CD4-positive, alpha-beta T cell (primary cell): ENCODE measurements around the gene TRPV2. TPM values are rescaled to one million over a fixed set of nuclear protein-coding genes. Genes with fewer than 3 reads are reported as not detected.
A peak's percentile ranks its signal among the peaks of the same experiment; 100 is the strongest.

Source experiments
- ATAC-seq: fragments of 200-7000 bp; cut with Tn5 transposase; one replicate; pipeline ENCODE4 v1.10.0; 2022; ENCODE audit warnings: mild to moderate bottlenecking; ENCODE audit not compliant: poor library complexity
- CTCF ChIA-PET: fragments of 350-600 bp; sonication (Branson Sonifier 250); formaldehyde crosslinking; loops from one replicate; lab custom pipeline; 2021; ENCODE audit warnings: antibody characterized with exemption, inconsistent platforms; lab: Charles Lee
- POLR2A ChIA-PET: fragments of 350-600 bp; sonication (Branson Sonifier 250); formaldehyde crosslinking; loops from one replicate; lab custom pipeline; 2021; ENCODE audit warnings: antibody characterized with exemption, inconsistent platforms; lab: Charles Lee
- DNase-seq, 14 experiments: peaks; one replicate each; pipeline ENCODE4 v3.0.0-alpha.2; 2013 to 2020; ENCODE audit warnings: mixed read lengths in 2 of 14
- H3K27ac ChIP-seq, 2 donors: one replicate each; pipeline versions ENCODE4 v1.5.1 to v1.7.0; 2013; ENCODE audit warnings: low read length in 2 of 2, low read depth in 1 of 2, mild to moderate bottlenecking in 1 of 2
- H3K27me3 ChIP-seq, 2 experiments: 1 replicate in 1 of 2; 2 replicates in 1 of 2; pipeline versions ENCODE4 v1.6.1 to v1.7.0; 2013; ENCODE audit warnings: low read length in 2 of 2, control low read depth in 1 of 2, mild to moderate bottlenecking in 1 of 2, moderate library complexity in 1 of 2; ENCODE audit not compliant: insufficient read depth in 2 of 2, control insufficient read depth in 1 of 2
- H3K36me3 ChIP-seq: one replicate; pipeline ENCODE4 v1.6.1; 2013; ENCODE audit warnings: low read length, control low read depth; ENCODE audit not compliant: insufficient read depth
- H3K4me1 ChIP-seq: one replicate; pipeline ENCODE4 v1.6.1; 2013; ENCODE audit warnings: low read length, control low read depth; ENCODE audit not compliant: insufficient read depth
- H3K4me3 ChIP-seq: one replicate; pipeline ENCODE4 v1.5.1; 2013; ENCODE audit warnings: mild to moderate bottlenecking, low read length, moderate library complexity
- H3K9me3 ChIP-seq, 2 experiments: 1 replicate in 1 of 2; 2 replicates in 1 of 2; pipeline versions ENCODE4 v1.6.1 to v1.7.0; 2013; ENCODE audit warnings: low read length in 2 of 2, mild to moderate bottlenecking in 2 of 2, control low read depth in 1 of 2, moderate library complexity in 1 of 2; ENCODE audit not compliant: control insufficient read depth in 1 of 2, insufficient read depth in 1 of 2
- H3K27ac Mint-ChIP-seq: one replicate; pipeline ENCODE4 v1.8.0; 2020; ENCODE audit warnings: mixed read lengths
- H3K27me3 Mint-ChIP-seq: one replicate; pipeline ENCODE4 v1.8.0; 2021; ENCODE audit warnings: mixed read lengths
- H3K36me3 Mint-ChIP-seq: one replicate; pipeline ENCODE4 v1.8.0; 2021; ENCODE audit warnings: low read depth, mixed read lengths
- H3K4me1 Mint-ChIP-seq: one replicate; pipeline ENCODE4 v1.8.0; 2021; ENCODE audit warnings: low read depth, mixed read lengths
- H3K4me3 Mint-ChIP-seq: one replicate; pipeline ENCODE4 v1.8.0; 2020; ENCODE audit warnings: mild to moderate bottlenecking, mixed read lengths
- H3K9me3 Mint-ChIP-seq: one replicate; pipeline ENCODE4 v1.8.0; 2020; ENCODE audit warnings: mixed read lengths
- intact Hi-C, 2 experiments: fragments of 100-400 bp; cut with DNase I in 1 of 2; cut with micrococcal nuclease in 1 of 2; formaldehyde crosslinking; loops; one replicate each; pipeline versions ENCODE4 v1.15.1 to v1.9.0; 2023 to 2025; cut with DNase I, micrococcal nuclease
- total RNA-seq, 174 experiments: library from RNA in 2 of 174; stranded (reverse) in 2 of 174; gene quantifications; one replicate each; pipeline ENCODE4 v1.2.3 and lab custom pipeline; 2021 to 2026
- TF ChIP-seq, protein P1 (sequence below): fragments of 200-600 bp; IDR thresholded peaks from one replicate; pipeline ENCODE4 v1.8.0; 2022; ENCODE audit warnings: antibody characterized with exemption, mild to moderate bottlenecking

Gene TRPV2
- total RNA-seq, 2 experiments from 2014 or later, result 42.8 to 45.2 TPM

GRCh38 chr17:16425698-16426659 is 10.6 kb downstream of the TRPV2 start:
- no peaks in the 10 kb centered on the region for H3K27me3 ChIP-seq
- H3K36me3 ChIP-seq, result peaks cover 72% of the 10 kb centered on the region
- TF ChIP-seq, protein P1, sequence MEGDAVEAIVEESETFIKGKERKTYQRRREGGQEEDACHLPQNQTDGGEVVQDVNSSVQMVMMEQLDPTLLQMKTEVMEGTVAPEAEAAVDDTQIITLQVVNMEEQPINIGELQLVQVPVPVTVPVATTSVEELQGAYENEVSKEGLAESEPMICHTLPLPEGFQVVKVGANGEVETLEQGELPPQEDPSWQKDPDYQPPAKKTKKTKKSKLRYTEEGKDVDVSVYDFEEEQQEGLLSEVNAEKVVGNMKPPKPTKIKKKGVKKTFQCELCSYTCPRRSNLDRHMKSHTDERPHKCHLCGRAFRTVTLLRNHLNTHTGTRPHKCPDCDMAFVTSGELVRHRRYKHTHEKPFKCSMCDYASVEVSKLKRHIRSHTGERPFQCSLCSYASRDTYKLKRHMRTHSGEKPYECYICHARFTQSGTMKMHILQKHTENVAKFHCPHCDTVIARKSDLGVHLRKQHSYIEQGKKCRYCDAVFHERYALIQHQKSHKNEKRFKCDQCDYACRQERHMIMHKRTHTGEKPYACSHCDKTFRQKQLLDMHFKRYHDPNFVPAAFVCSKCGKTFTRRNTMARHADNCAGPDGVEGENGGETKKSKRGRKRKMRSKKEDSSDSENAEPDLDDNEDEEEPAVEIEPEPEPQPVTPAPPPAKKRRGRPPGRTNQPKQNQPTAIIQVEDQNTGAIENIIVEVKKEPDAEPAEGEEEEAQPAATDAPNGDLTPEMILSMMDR, result no peak
- H3K9me3 Mint-ChIP-seq, result no peaks in the 10 kb centered on the region
- no peak overlapping the region for H3K4me3 ChIP-seq
- no peaks in the 10 kb centered on the region for H3K9me3 ChIP-seq
- H3K4me3 Mint-ChIP-seq, result no peak overlapping the region
- ChIA-PET POLR2A (interaction anchor here (1.2 to 3.7 kb wide), 2 partner anchors 10 to 13 kb away, joined by 6 to 17 read pairs; partner anchors contain the start of gene TRPV2), CTCF (no interaction called here)
- DNase-seq (no peak), ATAC-seq (no peak)
- no peaks in the 10 kb centered on the region for H3K27me3 Mint-ChIP-seq
- intact Hi-C loops, result no loop called here
- H3K4me1 ChIP-seq, result peaks cover 11% of the 10 kb centered on the region
- peaks cover 81% of the 10 kb centered on the region for H3K36me3 Mint-ChIP-seq
- no peak overlapping the region for H3K27ac ChIP-seq
- H3K27ac Mint-ChIP-seq, result no peak overlapping the region
- peaks cover under 1% of the 10 kb centered on the region for H3K4me1 Mint-ChIP-seq

GRCh38 chr17:16427020-16427419 is 11.6 kb downstream of the TRPV2 start:
- H3K27me3 ChIP-seq, result no peaks in the 10 kb centered on the region
- Mint-ChIP-seq H3K9me3 (no peaks in the 10 kb centered on the region), H3K27ac (no peak overlapping the region), H3K4me3 (no peak overlapping the region), H3K27me3 (no peaks in the 10 kb centered on the region), H3K36me3 (peaks cover 76% of the 10 kb centered on the region), H3K4me1 (no peaks in the 10 kb centered on the region)
- no peak overlapping the region for H3K27ac ChIP-seq
- ChIA-PET CTCF (interaction anchor here (1.0 to 1.4 kb wide), 2 partner anchors 8 to 14 kb away, joined by 5 to 6 read pairs; no protein-coding TSS in a partner anchor), POLR2A (interaction anchor here (1.5 to 3.7 kb wide), 2 partner anchors 12 kb away, joined by 4 to 17 read pairs; partner anchors contain the start of gene TRPV2)
- TF ChIP-seq, protein P1, result no peak
- intact Hi-C loops, result no loop called here
- H3K4me3 ChIP-seq, result no peak overlapping the region
- H3K4me1 ChIP-seq, result peaks cover 11% of the 10 kb centered on the region
- H3K9me3 ChIP-seq, result no peaks in the 10 kb centered on the region
- DNase-seq, result no peak
- peaks cover 67% of the 10 kb centered on the region for H3K36me3 ChIP-seq
- no peak for ATAC-seq

GRCh38 chr17:16428098-16428882 is 12.9 kb downstream of the TRPV2 start:
- intact Hi-C loops, result no loop called here
- Mint-ChIP-seq H3K27me3 (no peaks in the 10 kb centered on the region), H3K4me3 (no peak overlapping the region), H3K4me1 (no peaks in the 10 kb centered on the region), H3K36me3 (peaks cover 63% of the 10 kb centered on the region), H3K27ac (no peak overlapping the region), H3K9me3 (no peaks in the 10 kb centered on the region)
- POLR2A ChIA-PET, result interaction anchor here (0.6 to 3.7 kb wide), 5 partner anchors 9 to 107 kb away, joined by 3 to 17 read pairs (median 3); partner anchors contain the start of gene TRPV2
- ATAC-seq, result peak; percentile 84
- TF ChIP-seq, protein P1, result peak; percentile 46
- H3K27me3 ChIP-seq, result no peaks in the 10 kb centered on the region
- CTCF ChIA-PET, result interaction anchor here (1.0 to 1.4 kb wide), 4 partner anchors 9 to 93 kb away, joined by 3 to 6 read pairs (median 4); no protein-coding TSS in a partner anchor
- H3K9me3 ChIP-seq, result no peaks in the 10 kb centered on the region
- peak in 11 of 14 experiments; percentile 17 to 66 (median 42) for DNase-seq
- H3K4me3 ChIP-seq, result no peak overlapping the region
- H3K4me1 ChIP-seq, result peaks cover 9% of the 10 kb centered on the region
- H3K27ac ChIP-seq, result no peak overlapping the region
- H3K36me3 ChIP-seq, result peaks cover 57% of the 10 kb centered on the region
